Gastroesophageal sphincter (tissue), 4 donors: ENCODE data around the gene CXCR3. TPM values are rescaled to one million over a fixed set of nuclear protein-coding genes. Genes with fewer than 3 reads are reported as not detected.
"Not testable (repeated sequence)": the region's sequence is repeated elsewhere in the genome, so short reads cannot be mapped to it uniquely, and the experiment has no call there.

Experiments
- ATAC-seq: fragments of 150-250 bp; one replicate; pipeline ENCODE4 v1.9.1; 2016; ENCODE audit warnings: mild to moderate bottlenecking, moderate library complexity
- H3K27ac ChIP-seq, 4 donors: fragments of 200-600 bp; sonication (generic) in 3 of 4; 1 replicate in 3 of 4; 2 replicates in 1 of 4; pipeline ENCODE4 v1.5.1; 2016 to 2019
- H3K27me3 ChIP-seq: fragments of 200-600 bp; sonication (generic); one replicate; pipeline ENCODE4 v1.5.1; 2019
- H3K36me3 ChIP-seq, 2 donors: fragments of 200-600 bp; sonication (generic); one replicate each; pipeline ENCODE4 v1.5.1; 2019; ENCODE audit warnings: control low read depth in 1 of 2
- H3K4me1 ChIP-seq, 3 donors: fragments of 200-600 bp; sonication (generic); 1 replicate in 2 of 3; 2 replicates in 1 of 3; pipeline ENCODE4 v1.5.1; 2016 to 2019; ENCODE audit warnings: control low read depth in 2 of 3
- H3K4me3 ChIP-seq, 2 donors: fragments of 200-600 bp; sonication (generic); one replicate each; pipeline ENCODE4 v1.5.1; 2019; ENCODE audit warnings: mild to moderate bottlenecking in 1 of 2, moderate library complexity in 1 of 2
- H3K9me3 ChIP-seq, 3 donors: fragments of 200-600 bp; sonication (generic); one replicate each; pipeline ENCODE4 v1.5.1; 2017 to 2019; ENCODE audit warnings: control low read depth in 2 of 3
- CTCF ChIP-seq, 4 experiments: fragments of 200-600 bp in 2 of 4; fragments of 450-650 bp in 2 of 4; sonication (generic) in 1 of 4; IDR thresholded peaks; one replicate each; pipeline ENCODE4 v1.5.1; 2017 to 2019; ENCODE audit warnings: antibody characterized with exemption in 4 of 4, mild to moderate bottlenecking in 2 of 4, moderate library complexity in 2 of 4
- EP300 ChIP-seq: sonication (generic); formaldehyde crosslinking; IDR thresholded peaks from one replicate; pipeline ENCODE4 v1.6.1; 2017; ENCODE audit warnings: antibody characterized with exemption, mild to moderate bottlenecking
- POLR2A ChIP-seq, 2 donors: fragments of 450-650 bp; IDR thresholded peaks; one replicate each; pipeline ENCODE4 v1.6.1; 2017; ENCODE audit warnings: antibody characterized with exemption in 2 of 2, mild to moderate bottlenecking in 2 of 2, moderate library complexity in 1 of 2
- POLR2AphosphoS5 ChIP-seq: sonication (generic); formaldehyde crosslinking; IDR thresholded peaks from one replicate; pipeline ENCODE4 v1.6.1; 2017; ENCODE audit warnings: antibody characterized with exemption
- WGBS, 2 donors: methylation state at CpG; one replicate each; pipeline ENCODE4 v1.1.5; 2018; ENCODE audit warnings: low coverage in 1 of 2; 5-methylcytosine and 5-hydroxymethylcytosine counted together
- total RNA-seq, 4 donors: library from RNA; depleted of rRNA; stranded (reverse); fragments of >200 nt; gene quantifications; one replicate each; pipeline ENCODE4 v1.1.0, GENCODE V29; 2016

The CXCR3 gene
- total RNA-seq, 4 donors from 2014 or later: 0.54 TPM; not detected in 3

DNA sequence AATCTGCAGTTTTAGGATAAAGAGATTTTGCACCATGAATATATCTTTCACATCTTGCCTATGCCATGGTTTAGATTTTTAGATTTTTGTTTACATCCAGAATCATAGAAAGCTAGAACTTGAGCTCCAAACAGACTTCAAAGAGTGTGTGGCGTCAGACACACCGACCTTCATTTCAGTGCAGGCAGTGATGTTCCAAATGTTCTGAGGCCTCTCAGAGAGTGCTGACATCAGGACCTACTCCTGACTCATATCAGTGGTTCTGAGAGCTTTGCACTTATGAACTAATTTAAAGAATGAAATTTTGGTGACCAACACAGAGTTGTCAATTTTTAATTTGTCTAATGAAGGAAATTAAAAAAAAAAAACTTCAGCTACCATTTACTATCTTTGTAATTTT lies 18.3 kb downstream of the CXCR3 start:
- Histone ChIP-seq H3K4me1 (no peaks in the 10 kb centered on the region), H3K4me3 (no peak overlapping the region), H3K36me3 (peaks cover 0 to 75% of the 10 kb centered on the region in 2 donors), H3K27me3 (no peaks in the 10 kb centered on the region), H3K9me3 (no peaks in the 10 kb centered on the region), H3K27ac (no peak overlapping the region)
- ATAC-seq: no peak
- 100% methylated on average over 1 to 2 of the region's 2 CpGs for WGBS, 2 donors
- no peak for TF ChIP-seq POLR2AphosphoS5
- no peak for TF ChIP-seq CTCF (IDR thresholded peaks at IDR 0.05)
- no peak for TF ChIP-seq POLR2A (IDR thresholded peaks at IDR 0.05)
- TF ChIP-seq EP300: no peak

DNA sequence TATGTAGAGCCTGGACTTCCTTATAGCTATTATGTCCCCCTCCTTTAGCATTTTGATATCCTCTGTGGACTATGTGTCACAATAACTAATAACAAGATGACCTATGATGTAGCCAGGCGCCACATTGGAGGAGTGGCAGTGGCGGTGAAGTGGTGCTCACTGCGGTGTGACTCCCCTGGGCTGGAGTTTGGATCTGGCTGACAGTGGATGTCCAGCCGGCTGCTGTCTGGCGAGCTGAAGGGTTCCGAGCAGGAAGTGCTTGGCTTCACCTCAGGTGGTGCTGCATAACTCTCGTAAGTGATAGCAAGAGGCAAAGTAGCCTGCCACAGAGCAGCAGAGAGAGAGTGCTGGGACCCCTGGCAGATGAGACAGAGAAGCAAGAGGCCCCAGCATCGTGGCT lies 25.1 kb downstream of the CXCR3 start:
- not testable (repeated sequence) for ATAC-seq, H3K9me3 ChIP-seq, H3K27me3 ChIP-seq, H3K4me1 ChIP-seq, H3K4me3 ChIP-seq, H3K27ac ChIP-seq
- no CpG with 5 or more reads among the region's 8 CpGs for WGBS, 2 donors
- H3K36me3 ChIP-seq: peaks cover 0 to 17% of the 10 kb centered on the region in 2 donors

DNA sequence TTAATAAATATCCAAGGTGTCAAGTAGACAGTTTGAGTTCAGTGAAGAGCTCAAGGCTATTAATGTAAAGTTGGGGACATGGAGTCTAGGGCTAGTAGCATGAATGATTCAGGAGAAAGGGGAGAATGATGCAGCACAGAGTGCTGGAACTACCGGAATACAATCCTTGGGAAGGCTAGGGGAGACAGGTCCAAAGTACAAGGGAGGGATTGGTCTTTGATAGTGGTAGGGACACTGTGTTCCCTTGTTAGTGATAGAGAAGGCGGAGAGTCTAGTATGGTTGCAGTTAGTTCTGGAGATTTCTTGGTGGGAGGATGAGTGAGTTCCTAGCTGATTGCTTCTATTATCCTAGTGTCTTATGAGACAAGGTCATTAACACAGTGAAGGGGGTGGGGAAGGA lies 31.4 kb downstream of the CXCR3 start:
- no peak for ATAC-seq

GRCh38 chrX:71581210-71581609 lies 37.1 kb downstream of the CXCR3 start:
- peaks cover 0 to 5% of the 10 kb centered on the region in 2 donors for H3K36me3 ChIP-seq
- H3K4me1 ChIP-seq: no peaks in the 10 kb centered on the region
- no peak for ATAC-seq
- TF ChIP-seq POLR2A (IDR thresholded peaks at IDR 0.05) (no peak), EP300 (no peak), POLR2AphosphoS5 (no peak), CTCF (IDR thresholded peaks at IDR 0.05) (no peak)
- H3K9me3 ChIP-seq: no peaks in the 10 kb centered on the region
- no peak overlapping the region for H3K4me3 ChIP-seq
- 72 to 100% methylated on average over 1 to 3 of the region's 5 CpGs for WGBS, 2 donors
- no peak overlapping the region for H3K27ac ChIP-seq
- no peaks in the 10 kb centered on the region for H3K27me3 ChIP-seq

More for the DNA sequence above, 31.4 kb downstream of the CXCR3 start:
- H3K27me3 ChIP-seq: no peaks in the 10 kb centered on the region
- 94% methylated on average over 2 of the region's 2 CpGs; no CpG with 5 or more reads in 1 of the 2 donors for WGBS, 2 donors
- no peaks in the 10 kb centered on the region for H3K9me3 ChIP-seq
- no peaks in the 10 kb centered on the region for H3K36me3 ChIP-seq
- H3K4me3 ChIP-seq: no peak overlapping the region
- TF ChIP-seq POLR2AphosphoS5 (no peak), CTCF (IDR thresholded peaks at IDR 0.05) (no peak), POLR2A (IDR thresholded peaks at IDR 0.05) (no peak), EP300 (no peak)
- H3K4me1 ChIP-seq: no peaks in the 10 kb centered on the region
- H3K27ac ChIP-seq: no peak overlapping the region

GRCh38 chrX:71579990-71580380 lies 38.3 kb downstream of the CXCR3 start:
- H3K4me3 ChIP-seq: no peak overlapping the region
- H3K9me3 ChIP-seq: no peaks in the 10 kb centered on the region
- 70 to 100% methylated on average over 2 to 4 of the region's 7 CpGs for WGBS, 2 donors
- peak; percentile 31 for ATAC-seq
- H3K27ac ChIP-seq: no peak overlapping the region
- no peaks in the 10 kb centered on the region for H3K27me3 ChIP-seq
- no peaks in the 10 kb centered on the region for H3K4me1 ChIP-seq
- peaks cover 0 to 17% of the 10 kb centered on the region in 2 donors for H3K36me3 ChIP-seq
- TF ChIP-seq CTCF (IDR thresholded peaks at IDR 0.05) (no peak), POLR2A (IDR thresholded peaks at IDR 0.05) (no peak), POLR2AphosphoS5 (no peak), EP300 (no peak)
